AG10803 (cell line): ENCODE measurements around the gene SMOC1.

Experiments used
- DNase-seq: peaks from one replicate; pipeline ENCODE4 v3.0.0; 2010; ENCODE audit warnings: low read depth
- H3K4me3 ChIP-seq: 2 replicates; pipeline ENCODE4 v1.5.1; 2011; ENCODE audit warnings: mild to moderate bottlenecking, low read length, control low read depth
- TF ChIP-seq, protein P1 (sequence below): conservative IDR thresholded peaks from 2 replicates; pipeline ENCODE4 v1.5.1; 2011; ENCODE audit warnings: mild to moderate bottlenecking, low read length, control low read depth, inconsistent platforms

SMOC1 gene

DNA sequence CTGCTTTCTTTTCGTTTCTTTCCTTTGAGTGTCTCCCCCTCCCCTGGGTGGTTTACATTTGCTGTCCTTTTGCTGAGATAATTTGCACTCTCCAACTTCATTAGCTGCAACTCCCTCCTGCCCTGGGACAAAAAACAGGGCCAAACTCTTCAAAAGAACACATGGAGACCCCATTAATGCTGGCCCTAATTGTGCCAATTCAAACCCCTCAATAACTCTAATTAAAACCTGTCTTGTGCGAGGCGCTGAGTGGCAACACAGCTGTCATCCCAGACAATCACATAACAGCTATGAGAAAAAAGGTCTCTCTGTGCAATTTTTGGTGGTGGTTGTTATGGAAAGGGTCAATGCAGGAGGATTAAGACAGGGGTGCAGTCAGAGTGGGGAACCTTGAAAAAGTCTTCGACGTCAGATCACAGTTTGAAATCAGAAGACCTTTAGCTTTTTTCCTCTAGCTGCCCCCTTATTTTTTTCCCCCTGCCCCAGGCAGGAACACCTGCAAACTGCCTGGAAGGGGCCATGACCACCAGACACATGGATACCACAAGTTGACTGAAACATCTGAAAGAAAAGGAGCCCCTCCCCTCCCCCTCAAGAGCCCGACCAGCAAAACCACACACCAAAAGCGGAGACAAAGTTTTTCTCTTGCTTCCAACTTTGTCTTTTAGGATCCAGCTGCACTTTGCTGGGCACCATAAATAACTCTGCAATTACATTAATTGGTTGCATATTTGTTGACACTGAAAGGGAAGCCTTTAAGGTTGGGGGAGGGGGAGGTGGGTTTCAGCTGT, 26.5 kb upstream of the SMOC1 start:
- TF ChIP-seq, protein P1, sequence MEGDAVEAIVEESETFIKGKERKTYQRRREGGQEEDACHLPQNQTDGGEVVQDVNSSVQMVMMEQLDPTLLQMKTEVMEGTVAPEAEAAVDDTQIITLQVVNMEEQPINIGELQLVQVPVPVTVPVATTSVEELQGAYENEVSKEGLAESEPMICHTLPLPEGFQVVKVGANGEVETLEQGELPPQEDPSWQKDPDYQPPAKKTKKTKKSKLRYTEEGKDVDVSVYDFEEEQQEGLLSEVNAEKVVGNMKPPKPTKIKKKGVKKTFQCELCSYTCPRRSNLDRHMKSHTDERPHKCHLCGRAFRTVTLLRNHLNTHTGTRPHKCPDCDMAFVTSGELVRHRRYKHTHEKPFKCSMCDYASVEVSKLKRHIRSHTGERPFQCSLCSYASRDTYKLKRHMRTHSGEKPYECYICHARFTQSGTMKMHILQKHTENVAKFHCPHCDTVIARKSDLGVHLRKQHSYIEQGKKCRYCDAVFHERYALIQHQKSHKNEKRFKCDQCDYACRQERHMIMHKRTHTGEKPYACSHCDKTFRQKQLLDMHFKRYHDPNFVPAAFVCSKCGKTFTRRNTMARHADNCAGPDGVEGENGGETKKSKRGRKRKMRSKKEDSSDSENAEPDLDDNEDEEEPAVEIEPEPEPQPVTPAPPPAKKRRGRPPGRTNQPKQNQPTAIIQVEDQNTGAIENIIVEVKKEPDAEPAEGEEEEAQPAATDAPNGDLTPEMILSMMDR: no peak
- DNase-seq: no peak
- H3K4me3 ChIP-seq: no peak overlapping the region

DNA sequence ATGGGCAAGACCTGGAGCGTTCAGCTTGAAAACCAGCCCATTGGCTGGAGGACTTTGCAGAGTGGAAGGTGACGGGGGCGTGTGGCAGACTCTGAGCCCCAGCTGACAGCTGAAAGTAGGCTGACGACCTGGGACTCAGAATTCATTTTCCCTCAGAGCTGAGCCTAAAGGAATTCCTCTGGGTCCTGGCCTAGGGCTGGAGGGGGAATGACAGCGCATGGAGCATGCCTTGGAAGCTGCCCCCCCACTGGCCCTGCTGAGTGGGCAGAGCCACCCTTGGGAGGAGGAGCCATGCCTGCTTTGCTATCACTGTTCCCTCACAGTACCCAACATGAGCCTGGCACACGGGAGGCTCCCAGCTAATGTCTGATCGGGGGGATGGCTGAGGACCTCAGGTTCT, 25.4 kb upstream of the SMOC1 start:
- no peak for DNase-seq
- TF ChIP-seq, protein P1: no peak
- H3K4me3 ChIP-seq: no peak overlapping the region

DNA sequence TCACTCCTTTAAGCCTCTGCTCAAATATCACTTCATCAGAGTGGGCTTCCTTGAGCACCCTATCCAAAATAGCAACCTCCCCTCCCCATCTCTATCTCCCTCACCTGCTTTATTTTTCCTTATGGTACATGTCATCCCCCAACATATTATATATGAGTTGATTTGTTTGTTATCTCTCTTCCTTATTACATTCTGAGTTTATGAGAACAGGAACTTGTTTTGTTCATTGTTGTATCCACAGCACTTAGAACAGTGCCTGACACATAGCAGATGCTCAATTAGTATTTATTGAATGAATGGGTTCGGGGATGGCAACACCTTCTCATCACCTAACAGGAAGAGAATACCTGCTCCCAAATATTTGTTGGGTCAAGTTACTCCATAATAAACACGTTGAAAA, 24.6 kb upstream of the SMOC1 start:
- TF ChIP-seq, protein P1: no peak
- DNase-seq: no peak
- no peak overlapping the region for H3K4me3 ChIP-seq

DNA sequence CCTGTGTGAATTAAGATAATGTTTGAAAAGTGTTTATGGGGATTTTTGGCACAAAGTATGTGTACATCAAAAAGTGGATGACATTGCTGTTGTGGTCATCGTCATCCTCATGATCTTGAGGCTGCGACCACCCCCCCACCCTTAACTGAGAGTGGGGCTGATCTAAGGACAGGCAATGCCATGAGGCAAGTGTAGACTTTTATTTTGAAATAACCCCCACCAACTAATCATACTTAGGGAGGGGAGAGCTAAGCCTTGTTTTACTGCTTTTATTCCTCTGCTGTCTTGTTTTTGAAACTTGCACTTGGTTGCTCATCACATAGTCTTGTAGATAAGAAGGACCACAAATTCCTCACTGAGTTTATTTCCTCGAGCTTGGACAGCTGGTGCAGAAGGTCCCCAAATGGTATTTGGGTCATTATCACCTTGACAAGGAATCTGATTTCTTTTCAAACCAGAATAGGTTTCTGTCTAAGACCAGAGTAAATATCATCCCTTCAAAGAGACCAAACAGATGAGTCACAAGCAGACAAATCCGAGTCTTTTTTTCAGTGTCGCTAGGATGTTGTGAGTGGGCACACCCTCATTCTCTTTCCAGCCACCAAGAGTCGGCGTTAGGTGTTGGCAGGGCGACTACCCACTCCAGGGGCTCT, 23.9 kb upstream of the SMOC1 start:
- no peak for DNase-seq
- H3K4me3 ChIP-seq: no peak overlapping the region
- TF ChIP-seq, protein P1: no peak

DNA sequence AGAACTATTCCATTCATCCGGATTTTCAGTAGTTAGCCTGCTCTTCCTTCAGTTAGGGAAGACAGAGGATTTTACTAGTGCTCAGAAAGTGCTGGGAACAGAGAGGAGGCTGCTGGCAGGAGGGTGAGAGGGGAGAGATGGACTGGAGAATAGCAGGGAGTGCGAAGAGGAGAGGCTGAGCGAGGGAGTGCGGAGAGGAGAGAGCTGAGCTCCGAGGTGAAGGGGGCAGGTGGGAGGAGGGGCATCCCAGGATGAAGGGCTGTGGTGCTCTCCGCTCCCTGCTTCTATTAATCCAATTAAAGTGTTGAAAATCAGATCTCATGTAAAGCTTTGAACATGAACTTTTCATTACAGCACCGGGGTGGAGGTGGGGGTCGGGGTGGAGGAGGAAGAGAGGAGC, 20.4 kb upstream of the SMOC1 start:
- H3K4me3 ChIP-seq: no peak overlapping the region
- no peak for DNase-seq
- TF ChIP-seq, protein P1: no peak

DNA sequence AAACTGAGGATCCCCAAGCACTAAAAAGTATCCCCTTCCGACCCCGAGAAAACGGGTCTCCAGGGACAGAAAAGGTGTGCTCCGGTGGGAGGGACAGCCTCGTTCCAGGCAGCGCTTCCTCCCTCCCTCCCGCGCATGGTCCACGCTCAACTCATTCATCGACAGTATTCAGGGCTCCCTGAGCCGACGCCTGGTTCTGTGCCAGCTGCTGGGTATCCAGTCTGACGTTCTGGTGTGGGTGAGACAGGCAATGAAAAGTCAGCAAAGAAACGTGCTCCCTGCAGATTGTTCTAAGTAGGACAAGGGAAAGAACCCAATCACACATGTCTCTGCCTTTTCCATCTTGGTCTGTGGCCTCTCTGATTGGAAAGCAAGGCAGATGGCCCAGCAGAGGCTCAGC, 19.6 kb upstream of the SMOC1 start:
- no peak overlapping the region for H3K4me3 ChIP-seq
- TF ChIP-seq, protein P1: no peak
- no peak for DNase-seq

DNA sequence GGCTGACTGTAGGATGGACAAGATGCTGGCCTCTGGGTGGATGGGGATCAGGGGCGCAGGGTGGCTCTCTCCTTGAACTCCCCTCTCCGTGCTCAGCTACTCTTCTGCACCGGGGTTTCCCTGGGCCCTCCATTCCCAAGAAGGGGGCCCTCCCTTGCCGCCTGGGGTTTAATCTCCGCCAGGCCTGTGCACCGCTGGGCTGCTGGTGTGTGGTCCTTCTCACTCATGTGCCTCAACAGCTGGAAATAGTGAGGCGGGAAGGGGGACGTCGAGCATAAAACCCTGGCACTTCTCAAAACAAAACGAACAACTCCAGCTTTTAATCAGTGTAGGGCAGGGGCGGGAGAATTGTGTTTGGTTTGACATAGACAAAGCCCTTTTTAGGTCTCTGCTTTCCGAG, 19.0 kb upstream of the SMOC1 start:
- TF ChIP-seq, protein P1: no peak
- no peak for DNase-seq
- no peak overlapping the region for H3K4me3 ChIP-seq
